Epidermal melanocyte (primary cell): ENCODE measurements around the gene APBA2.

Source experiments
- DNase-seq: peaks from one replicate; pipeline ENCODE4 v3.0.0; 2011; ENCODE audit warnings: low spot score; ENCODE audit not compliant: insufficient read length

APBA2 gene

DNA sequence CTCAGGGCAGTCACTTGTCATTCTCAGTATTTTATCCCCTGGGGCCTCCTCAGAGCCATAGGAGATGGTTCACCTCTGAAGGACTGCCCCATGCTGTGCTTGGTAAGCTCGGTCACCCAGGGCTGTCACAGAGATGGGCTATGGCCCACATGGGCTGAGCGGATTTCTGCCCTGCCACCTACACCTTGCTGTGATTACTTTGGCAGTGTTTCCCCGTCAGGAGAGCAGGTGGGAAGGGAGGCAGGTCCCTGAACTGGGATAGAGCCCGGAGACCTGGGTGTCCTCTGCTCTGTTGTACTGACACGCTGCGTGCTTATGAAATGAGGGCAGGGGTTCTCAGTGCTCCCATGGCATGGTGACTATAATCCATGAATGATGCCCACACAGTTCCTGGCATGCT is 48.9 kb downstream of the APBA2 start:
- no peak for DNase-seq

DNA sequence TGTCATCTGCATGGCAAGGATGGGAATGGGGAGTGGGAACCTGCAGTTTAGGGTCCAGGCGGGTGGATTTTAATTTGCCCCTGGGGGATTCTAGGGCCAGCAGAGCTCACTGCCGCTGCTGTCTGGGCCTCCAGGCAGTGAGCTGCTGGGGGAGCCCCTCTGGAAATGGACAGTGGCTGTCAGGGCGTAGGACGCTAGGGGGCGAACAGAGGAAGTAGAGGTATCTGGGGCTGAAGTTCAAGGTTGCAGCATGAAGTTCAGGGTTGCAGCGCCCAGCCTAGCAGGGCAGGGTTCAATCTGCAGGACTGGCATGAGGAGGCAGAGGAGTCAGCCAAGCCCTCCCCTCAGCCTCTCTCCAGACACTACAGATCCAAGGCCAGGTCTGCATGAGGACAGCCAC is 49.5 kb downstream of the APBA2 start:
- no peak for DNase-seq

DNA sequence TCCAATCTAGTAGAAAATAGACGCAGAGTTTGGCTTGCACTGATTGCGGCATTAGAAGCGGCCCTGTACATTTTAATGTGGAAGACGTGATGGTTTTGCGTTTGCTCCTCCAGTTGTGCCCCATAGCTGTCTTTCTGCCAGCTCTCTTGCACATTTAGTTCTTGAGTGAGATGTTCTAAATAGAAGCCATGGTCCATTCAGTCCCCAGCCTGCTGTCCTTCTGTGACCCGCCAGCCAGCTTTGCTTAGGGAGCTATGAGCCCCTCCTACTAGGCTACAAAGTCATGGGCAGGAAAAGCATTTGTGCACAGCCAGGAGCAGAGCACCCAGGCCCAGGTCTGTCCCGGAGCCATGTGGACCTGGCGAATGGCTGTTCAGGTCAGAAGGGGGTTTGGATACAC is 50.3 kb downstream of the APBA2 start:
- DNase-seq = no peak

DNA sequence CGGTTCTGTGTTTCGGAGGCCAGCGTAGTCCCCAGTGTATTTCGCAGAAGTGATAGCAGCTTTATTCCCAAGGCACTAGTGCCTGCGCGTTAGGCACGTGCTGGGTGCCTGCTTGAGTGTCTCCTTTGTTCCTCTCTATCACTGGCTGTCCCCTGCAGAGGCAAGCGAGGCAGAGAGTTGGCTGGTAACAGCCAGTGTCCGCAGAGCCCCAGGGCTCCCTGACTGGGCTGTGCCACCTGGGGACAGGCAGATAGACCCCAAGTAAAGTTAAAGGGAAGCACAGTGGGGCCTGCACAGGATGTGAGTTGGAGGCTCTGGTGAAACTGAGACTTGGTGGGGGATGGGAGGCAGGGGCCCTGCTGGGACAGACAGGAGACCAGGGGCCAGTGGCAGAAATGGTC is 50.7 kb downstream of the APBA2 start:
- DNase-seq = no peak

DNA sequence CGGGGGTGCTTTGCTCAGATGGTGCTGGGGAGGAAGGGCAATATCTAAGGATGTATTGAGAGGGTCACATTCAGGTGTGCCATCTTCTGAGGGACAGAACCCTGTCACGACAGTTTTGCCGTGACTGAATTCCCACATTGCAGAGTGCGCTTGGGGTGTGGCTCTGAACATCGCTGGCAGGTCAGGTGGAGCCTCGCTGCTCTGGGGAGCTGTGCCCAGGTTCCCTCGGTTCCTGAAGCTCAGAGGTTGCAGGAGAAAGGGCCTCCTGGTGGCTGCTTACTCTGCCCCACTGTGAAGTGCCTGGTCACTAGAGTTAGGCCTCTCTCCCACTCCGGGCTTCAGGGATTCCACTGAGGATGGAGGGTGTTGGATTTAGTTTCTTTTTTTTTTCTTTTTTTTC is 51.5 kb downstream of the APBA2 start:
- no peak for DNase-seq

DNA sequence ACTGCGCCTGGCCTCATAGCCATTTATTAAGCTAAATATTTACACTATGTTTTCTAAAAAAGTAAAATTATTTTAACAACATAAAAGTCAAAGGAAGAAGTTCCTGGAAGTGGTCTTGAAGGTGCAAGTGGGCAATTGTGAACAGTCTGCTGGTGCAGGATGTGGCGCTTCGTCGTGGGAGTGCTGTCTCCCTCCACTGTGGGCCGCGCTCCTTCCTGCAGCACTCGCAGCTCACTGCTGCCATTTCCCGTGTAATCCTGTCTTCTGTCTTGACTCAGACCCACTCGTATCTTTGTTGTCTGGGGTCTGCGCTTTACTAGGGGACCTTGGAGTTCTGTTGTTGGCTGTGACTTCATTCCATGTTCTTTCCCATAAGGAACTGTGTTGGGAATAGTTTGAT is 56.3 kb downstream of the APBA2 start:
- no peak for DNase-seq

DNA sequence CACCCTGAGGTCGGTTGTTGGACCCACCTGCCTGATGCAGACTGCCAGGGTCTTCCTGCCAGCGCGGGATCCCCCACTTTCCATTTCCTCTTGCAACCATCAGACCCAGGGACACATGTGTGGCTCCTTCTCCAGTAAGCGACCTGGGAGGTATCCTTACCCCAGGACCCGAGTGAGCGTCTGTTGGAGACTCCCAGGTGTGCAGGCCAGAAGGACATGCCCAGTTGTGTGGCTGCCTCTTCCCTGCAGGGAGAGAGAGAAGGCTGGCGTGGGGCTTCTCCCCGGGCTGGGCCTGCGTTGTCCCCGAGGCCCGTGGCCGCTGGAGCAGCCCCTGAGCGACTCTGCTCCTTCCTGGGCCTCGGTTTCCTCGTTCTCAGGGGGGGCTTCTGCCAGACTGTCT is 56.8 kb downstream of the APBA2 start:
- DNase-seq = no peak

DNA sequence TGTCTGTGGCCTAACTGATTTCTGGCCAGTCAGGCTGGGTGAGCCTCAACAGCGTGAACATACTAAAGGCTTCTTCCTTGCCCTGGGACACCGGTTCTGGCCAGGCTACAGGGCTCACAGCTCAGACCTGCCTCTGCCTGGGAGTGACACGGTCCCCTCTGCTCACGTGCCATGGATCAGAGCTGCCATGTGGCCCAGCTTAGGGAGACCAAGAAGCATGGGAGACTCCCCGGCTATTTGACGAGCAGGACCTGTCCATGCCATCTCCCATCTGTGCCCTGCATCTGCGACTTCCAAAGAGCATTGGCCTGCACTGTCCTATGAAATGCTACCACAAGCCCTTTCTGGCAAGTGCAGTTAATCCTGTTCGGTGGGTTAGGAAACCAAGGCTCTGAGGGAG is 57.4 kb downstream of the APBA2 start:
- no peak for DNase-seq

DNA sequence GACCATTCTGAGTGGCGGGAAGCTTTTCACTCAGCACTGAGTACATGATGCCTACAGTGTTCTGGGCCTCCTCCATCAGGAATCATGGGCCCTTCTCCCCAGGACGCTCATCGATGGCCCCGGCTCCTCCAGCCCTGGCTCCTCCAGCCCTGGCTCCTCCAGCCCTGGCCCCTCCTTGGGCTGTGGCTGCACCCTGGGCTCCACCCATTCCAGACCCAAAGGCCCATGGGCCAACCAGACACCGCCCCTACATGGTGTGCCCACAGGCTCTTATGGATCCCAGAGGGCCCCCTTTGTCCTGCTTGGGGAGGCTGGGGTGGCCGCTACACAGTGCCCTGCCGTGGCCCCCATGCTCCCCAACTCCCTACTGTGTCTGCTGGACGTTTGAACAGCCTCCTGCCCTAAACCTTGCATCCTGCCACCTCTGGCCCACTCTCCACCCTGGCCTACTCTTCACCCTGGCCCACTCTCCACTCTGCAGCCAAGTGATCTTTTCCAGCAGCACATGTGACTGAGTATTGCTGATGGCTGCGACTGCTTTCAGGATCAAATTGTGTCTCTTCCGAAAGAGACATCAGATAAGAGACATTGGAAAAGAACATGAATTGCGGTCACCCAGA is 57.9 kb downstream of the APBA2 start:
- DNase-seq = no peak

DNA sequence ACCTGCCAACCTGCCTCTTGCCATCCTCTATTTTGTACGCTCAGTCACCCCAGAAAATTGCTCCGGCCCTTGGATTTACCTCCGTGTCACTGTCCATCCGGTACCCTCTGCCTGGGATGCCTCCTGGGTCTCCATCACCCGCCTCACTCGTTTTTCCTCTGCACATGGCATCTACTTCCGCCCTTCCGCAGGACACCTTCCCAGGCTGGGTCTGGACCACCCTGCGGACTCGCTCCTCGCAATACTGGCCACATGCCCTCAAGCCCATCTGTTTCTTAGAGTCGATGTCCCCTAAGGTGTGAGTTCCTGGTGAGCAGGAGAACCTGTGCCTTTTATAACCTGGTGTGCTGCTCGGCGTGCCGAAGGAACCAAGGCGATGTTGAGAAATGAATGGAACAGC is 58.5 kb downstream of the APBA2 start:
- no peak for DNase-seq

DNA sequence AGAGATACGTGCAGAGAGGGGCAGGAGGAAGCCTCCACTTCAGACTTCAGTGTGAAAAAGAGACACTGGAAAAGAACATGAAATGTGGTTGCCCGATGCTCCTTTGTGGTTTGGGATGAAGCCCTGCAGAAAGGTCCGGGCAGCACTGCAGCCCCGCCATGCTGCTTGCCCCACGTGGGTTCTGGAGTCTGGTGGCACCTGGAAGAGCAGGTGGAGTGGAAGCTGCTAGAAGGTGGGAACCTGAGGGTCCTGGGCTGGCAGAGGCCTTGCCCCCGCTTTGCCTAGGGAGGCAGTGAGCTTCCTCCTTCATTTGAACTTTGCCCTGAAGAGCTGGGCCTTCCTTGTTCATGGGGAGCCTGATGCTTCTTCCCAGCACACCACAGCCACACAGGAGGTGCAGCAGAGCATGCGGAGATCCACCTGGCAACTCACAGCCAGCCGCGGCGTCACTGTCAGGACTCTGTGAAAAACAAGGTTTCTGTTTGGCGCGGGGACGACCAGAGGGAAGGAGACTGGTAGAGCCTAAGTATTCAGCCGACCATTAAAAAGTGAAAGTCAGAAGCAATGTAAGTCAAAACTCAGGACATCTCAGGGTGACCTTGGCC is 59.0 kb downstream of the APBA2 start:
- DNase-seq = no peak

DNA sequence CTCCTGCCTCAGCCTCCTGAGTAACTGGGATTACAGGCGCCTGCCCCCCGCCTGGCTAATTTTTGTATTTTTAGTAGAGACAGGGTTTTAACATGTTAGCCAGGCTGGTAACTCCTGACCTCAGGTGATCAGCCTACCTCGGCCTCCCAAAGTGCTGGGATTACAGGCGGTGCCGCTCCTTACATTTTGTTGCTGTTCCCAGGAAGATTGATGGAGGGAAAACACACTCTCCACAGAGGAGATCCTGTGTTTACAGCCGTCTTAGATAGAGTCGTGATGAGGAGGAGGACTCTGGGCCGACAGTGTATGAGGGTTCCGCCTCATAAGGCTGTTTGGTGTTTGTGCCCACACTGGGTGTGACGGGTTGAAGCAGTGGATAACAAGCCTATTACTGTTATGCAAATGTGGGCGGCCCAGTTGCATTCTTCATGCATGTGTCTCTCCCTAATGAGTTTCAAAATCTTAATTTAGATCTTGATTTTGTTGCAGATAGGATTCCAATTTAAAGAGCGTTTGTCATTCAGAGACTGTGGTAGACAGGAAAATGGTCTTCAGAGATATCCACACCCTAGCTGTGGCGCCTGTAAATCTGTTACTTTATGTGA is 60.0 kb downstream of the APBA2 start:
- DNase-seq = no peak

DNA sequence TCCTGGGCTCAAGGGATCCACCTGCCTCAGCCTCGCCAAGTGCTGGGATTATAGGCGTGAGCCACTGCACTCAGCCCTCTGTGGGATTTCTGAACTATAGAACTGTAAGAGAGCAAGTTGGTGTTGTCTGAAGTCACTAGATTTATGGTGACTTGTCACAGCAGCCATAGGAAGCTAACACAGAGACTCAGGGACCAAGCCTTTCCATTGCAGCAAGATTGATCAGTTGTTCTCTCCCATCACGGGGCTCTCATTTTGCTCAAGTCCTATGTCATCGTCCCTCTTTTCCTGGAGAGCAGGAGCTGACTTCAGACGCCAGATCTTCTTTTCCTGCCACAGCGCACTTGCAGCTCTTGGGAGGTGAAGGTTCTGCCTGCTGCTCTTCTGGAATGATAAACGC is 61.0 kb downstream of the APBA2 start:
- DNase-seq = no peak

DNA sequence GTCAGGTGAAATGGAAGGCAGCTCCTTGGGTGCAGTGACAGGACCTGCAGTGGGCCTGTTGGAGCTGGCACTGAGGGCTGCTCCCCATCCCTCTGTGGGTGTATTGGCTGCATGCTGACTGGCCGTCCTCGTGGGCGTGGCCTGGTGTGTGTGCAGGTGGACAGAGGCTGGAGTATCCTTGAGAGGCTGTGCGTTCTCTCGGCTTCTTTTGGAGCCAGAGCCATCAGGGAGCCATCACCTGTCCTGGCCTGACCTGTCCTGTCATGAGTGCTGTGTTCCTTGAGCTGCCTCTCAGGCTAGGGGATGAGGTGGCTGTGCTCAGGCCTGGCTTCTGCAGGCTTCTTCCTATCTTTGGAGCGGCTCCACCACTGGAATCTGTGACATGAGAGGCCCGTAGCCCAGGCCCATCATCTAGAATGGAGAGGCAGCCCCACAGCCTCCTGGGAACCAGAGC is 61.5 kb downstream of the APBA2 start:
- DNase-seq = no peak

DNA sequence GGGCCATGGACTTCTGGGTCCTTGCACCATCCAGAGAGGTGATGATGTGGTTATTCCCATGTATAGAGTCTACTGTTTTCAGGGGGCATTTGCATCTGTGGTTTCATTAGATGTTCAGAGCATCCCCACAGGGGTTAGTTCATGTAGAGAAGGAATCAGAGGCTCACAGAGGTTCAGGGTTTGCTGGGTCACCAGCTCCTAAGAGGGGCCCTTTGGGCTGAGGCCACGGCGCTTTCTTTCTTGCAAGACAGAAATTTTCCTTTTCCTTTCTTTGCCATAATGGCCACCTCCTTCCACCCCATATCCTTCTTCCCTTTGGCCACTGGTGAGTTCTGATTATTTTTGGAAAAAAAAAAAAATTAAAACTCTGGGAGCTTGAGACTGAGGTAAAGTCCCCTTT is 62.3 kb downstream of the APBA2 start:
- no peak for DNase-seq

DNA sequence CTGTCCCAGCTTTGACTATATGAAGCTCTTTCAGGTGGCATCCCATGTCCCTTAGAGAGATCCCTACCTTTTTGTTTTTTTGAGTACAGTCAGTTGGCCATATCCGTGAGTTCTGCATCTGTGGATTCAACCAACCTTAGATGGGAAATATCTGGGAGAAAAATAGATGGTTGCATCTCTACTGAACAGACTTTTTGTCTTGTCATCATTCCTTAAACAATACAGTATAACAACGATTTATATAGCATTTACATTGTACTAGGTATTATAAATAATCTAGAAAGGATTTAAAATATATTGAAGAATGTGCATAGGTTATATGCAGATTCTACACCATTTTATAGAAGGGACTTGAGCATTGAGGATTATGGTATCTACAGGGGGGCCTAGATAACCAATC is 65.1 kb downstream of the APBA2 start:
- DNase-seq = no peak

DNA sequence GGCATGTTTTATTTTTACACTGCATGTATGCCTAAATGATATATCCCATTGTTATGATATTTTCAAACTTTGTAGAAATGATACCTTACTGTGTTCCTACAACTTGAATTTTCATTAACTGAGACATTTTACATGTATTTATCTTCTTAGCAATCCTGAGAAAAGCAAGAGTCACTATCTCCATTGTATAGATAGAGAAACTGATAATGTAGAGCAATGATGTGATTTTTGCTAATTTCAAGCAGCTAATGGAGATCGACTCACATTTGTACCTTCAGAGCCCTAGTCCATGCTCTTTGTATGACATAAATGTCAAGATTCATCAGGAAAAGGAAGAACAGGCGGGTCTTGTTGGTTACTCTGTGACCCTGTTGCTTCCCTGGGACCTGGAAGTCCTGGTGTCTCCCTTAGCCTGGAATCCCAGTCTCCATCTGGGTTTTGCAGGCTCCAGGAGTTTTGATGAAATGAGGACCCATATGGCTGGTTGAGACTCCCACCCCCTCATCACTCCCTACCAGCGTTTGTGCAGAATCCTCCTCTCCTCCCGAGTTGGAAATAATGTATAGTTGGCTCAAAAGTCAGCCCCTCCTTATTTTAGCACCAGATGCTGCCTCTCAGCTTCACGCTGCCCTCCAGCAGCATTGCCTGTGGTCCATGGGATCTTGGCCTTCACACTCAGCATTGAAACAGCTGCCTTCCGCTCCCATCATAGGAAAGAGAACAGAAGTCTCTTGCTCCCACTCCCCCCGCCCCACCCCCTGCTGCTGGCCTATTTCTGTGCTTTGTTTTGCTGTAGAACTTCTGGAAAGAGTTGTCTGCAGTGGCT is 67.1 kb downstream of the APBA2 start:
- no peak for DNase-seq

DNA sequence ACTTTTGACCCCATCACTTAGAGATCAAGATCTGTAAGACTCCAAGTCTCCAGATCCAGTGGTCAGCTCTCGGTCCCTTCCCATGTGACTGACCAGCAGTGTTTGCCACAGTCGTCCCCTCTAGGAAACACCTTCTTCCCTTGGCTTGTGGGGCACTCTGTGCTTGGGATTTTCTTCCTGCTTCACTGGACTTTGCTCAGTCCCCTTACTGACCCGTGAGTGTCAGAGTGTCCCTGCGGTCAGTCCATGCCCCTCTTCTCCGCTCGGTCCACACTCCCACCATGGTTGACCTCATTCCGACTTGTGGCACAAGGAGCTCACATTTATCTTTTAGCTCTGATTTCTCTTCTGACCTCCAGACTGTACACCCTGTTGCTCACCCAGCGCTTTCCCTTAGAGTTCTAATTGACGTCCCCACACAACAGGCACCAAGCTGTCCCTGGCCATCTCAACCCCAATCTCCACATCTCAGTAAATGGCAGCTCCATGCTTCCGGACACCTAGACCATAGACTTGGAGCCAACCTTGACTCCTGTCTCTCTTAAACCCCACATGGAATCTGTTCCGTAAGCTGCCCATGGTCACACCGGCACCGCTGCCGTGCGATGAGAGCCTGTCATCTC is 67.9 kb downstream of the APBA2 start:
- DNase-seq = no peak

DNA sequence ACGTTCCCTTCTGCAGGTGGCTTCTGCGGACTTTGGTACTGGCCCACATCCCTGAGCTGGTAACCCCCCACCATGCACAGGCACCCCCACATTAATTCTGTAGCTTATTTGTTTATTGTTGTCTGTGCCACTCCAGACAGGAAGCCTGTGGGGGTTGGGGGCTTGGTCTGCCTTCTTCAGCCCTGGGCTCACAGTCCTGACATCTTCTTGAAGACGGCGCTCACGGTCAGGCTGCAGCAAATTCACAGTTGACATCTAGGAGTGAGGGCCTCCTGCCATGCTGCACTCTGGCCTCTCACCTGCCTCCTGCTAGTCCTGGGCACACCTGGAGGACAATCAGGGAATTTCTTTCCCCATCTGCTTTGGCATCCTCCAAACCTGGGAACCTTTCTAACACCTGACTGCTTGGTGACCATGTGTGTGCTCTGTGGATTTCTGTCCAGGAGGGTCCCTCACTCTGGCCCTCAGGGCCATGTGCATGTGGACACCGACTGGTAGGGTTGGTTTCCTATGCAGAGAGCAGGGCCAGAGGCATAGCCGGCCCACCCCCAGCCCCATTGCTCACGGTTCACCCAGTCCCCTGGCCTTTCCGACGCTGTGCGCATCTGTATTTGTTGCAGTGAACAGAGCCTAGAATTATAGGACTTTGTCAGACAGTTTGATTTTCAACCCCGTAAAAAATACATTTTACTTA is 68.8 kb downstream of the APBA2 start:
- no peak for DNase-seq

DNA sequence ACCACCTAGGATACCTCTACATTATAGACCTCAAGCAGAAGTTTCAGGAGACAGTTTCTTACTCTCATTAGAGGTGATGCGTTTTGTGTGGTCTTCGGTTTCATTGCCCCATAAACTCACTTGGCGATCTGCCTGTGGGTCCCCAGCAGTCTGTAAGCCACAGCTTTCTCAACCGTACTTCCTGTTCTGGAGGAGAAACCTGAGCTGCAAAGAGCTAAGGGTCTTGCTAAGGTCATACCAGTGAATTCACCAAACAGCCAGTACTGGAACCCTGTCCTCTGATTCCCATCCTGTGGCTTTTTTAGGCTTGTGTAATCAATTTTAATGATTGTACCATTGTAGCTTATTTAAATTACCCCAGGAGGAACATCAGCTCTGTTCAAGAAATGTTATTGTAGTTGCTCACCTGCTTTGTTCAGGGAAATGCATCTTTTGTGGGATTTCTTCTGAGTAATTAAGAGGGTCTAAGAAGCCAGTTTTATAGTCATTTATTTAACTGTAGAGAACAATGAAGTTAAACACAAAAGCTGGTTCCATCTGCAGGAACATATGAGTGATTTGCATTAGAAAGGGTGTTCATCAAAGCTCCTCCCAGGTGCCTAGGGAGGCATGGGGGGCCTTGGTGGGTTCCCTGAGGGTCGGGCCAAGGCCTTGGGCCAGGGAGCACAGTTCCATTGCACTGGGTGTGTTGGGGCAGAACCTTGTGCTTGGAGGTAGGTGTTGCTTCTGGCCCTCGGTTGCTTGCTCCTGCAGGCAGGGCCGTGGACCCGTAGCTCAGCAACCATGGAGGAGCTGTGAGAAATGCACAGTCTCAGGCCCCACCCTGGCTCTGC is 69.6 kb downstream of the APBA2 start:
- no peak for DNase-seq
